ENCODE results near the gene TBC1D22A.

GRCh38 chr22:47065756-47066615, 303.5 kb downstream of the TBC1D22A start:
- TF ChIP-seq POLR2A (IDR thresholded peaks at IDR 0.05) (no peak), CTCF (IDR thresholded peaks at IDR 0.05) (no peak)
